Left renal pelvis (tissue), 4 donors: ENCODE results near the gene TERT. TPM values are rescaled to one million over a fixed set of nuclear protein-coding genes. Genes with fewer than 3 reads are reported as not detected.
"Not testable (repeated sequence)": the region's sequence is repeated elsewhere in the genome, so short reads cannot be mapped to it uniquely, and the experiment has no call there.

Source experiments
- DNase-seq, 4 donors: peaks; one replicate each; pipeline ENCODE4 v3.0.0-alpha.2; 2013; ENCODE audit warnings: low read depth in 4 of 4, low spot score in 3 of 4
- polyA plus RNA-seq, 4 donors: library from polyadenylated mRNA; unstranded; fragments of 120-200 nt; gene quantifications; one replicate each; pipeline ENCODE4 v1.2.1, GENCODE V29; 2013; ENCODE audit not compliant: insufficient read length in 4 of 4

The TERT gene
- polyA plus RNA-seq, 4 donors, result 0.05 to 0.76 (median 0.24) TPM

DNA sequence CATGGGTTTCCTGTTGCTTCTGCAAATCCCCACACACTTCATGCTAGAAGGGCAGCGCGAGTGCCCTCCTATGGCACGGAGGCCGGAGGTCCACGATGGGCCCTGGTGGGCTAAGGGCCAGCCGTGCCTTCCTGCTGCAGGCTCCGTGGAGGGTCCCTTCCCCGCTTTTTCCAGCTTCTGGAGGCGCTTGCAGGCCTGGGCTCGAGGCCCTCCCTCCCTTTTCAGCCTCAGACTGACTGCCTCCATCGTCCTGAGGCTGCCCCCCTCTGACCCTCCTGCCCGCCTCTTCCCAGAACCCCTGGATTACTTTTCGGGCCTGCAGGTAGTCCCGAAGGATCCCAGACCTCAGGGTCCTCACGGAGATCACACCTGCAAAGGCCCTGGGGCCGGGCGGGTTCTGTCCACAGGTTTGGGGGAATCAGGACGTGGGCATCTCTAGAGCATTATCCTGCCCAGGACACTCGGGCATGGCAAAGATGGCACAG is 3.2 kb upstream of the TERT start:
- no peak for DNase-seq

DNA sequence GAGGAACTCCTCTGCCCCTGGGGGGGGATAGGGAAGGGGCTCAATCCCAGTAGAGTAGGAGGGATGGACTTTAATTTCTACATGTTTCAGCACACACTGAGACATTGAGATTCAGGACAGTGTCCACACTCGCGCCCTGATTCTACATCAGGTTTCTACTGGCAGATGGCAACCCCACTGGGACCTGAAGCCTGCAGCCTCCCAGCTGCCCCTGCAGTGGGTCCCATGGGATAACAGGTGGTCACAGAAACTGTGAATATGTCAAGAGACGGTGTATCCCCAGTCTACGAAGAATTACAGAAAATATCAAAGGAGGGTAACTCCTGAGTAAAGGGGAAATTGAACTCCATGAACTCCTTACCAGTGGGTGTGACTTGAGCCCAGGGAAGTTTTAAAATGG is 2.4 kb upstream of the TERT start:
- DNase-seq, result no peak

DNA sequence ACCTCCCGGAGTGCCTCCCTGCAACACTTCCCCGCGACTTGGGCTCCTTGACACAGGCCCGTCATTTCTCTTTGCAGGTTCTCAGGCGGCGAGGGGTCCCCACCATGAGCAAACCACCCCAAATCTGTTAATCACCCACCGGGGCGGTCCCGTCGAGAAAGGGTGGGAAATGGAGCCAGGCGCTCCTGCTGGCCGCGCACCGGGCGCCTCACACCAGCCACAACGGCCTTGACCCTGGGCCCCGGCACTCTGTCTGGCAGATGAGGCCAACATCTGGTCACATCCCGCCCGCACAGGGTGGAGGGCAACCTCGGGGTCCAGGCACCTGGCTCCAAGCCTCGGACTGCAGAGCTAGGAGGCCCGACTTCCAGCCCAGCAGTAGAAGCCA is 776 bp upstream of the TERT start:
- no peak for DNase-seq

DNA sequence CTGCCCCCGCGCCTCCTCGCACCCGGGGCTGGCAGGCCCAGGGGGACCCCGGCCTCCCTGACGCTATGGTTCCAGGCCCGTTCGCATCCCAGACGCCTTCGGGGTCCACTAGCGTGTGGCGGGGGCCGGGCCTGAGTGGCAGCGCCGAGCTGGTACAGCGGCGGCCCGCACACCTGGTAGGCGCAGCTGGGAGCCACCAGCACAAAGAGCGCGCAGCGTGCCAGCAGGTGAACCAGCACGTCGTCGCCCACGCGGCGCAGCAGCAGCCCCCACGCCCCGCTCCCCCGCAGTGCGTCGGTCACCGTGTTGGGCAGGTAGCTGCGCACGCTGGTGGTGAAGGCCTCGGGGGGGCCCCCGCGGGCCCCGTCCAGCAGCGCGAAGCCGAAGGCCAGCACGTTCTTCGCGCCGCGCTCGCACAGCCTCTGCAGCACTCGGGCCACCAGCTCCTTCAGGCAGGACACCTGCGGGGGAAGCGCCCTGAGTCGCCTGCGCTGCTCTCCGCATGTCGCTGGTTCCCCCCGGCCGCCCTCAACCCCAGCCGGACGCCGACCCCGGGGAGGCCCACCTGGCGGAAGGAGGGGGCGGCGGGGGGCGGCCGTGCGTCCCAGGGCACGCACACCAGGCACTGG is 548 bp downstream of the TERT start:
- DNase-seq, result no peak

DNA sequence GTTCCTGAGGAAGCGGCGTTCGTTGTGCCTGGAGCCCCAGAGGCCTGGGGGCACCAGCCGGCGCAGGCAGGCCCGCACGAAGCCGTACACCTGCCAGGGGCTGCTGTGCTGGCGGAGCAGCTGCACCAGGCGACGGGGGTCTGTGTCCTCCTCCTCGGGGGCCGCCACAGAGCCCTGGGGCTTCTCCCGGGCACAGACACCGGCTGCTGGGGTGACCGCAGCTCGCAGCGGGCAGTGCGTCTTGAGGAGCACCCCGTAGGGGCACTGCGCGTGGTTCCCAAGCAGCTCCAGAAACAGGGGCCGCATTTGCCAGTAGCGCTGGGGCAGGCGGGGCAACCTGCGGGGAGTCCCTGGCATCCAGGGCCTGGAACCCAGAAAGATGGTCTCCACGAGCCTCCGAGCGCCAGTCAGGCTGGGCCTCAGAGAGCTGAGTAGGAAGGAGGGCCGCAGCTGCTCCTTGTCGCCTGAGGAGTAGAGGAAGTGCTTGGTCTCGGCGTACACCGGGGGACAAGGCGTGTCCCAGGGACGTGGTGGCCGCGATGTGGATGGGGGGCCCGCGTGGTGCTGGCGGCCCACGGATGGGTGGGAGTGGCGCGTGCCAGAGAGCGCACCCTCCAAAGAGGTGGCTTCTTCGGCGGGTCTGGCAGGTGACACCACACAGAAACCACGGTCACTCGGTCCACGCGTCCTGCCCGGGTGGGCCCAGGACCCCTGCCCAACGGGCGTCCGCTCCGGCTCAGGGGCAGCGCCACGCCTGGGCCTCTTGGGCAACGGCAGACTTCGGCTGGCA is 1.3 kb downstream of the TERT start:
- no peak for DNase-seq

DNA sequence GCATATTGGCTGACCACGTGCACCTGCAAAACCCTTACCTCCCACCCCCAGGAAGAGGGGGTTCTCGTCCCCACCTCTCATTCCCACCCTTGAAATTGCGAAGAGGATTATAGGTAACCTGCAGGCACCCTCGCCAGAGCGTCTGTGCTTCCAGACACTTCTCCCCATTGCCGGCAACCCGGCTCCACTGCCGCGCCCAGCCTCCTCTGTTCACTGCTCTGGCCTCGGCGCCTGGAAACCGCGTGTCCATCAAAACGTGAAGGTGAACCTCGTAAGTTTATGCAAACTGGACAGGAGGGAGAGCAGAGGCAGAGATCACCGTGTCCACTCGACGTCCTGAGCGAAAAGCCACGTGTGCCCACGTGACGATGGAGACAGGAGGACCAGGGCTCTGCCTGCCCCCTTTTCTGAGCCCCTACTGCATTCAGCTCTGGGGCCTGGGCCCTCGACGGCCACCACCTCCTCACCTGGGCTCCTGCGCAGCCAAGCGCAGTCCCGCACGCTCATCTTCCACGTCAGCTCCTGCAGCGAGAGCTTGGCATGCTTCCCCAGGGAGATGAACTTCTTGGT is 1.9 kb downstream of the TERT start:
- no peak for DNase-seq

DNA sequence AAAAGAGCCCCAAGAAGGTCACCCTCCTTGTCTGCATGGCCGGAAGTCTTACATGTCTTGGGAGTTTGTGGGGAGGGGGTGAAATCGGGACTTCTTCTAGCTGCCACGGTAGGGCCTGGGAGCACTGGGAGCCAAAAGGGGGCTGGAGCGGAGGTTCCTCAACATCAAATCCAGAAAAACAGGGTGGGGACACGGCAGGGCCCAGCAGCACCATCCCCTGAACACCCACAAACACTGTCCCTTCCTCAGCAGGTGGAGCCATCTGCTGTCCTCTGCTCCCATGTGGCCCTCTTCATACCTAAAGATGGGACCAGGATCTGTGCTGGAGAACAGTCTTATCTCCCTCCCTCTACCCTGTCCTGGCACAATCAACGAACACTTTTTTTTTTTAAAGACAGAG is 2.7 kb downstream of the TERT start:
- DNase-seq, result no peak

DNA sequence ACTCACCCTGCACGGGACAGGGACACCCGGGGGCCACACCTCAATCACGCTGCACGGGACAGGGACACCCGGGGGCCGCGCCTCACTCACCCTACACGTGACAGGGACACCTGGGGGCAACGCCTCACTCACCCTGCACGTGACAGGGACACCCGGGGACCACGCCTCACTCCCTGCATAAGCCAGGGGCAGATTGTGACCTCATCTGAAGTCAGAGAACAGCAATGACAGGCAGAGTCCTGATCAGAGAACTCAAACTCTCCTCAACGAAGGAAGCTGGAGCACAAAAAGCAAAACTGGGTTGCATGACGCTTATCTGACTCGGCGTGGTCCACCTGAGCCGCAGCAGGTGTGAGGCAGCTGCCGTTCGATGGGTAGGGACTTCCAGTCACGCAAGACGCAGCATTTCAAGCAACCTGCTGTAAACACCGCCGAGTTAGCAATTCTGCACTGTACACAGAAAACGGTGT is 3.2 kb downstream of the TERT start:
- no peak for DNase-seq

DNA sequence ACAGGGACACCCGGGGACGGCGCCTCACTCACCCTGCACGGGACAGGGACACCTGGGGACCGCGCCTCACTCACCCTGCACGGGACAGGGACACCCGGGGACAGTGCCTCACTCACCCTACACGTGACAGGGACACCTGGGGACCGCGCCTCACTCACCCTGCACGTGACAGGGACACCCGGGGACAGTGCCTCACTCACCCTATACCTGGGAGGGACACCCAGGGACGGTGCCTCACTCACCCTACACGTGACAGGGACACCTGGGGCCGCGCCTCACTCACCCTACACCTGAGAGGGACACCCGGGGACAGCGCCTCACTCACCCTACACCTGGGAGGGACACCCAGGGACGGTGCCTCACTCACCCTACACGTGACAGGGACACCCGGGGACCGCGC is 3.9 kb downstream of the TERT start:
- DNase-seq, result not testable (repeated sequence)

DNA sequence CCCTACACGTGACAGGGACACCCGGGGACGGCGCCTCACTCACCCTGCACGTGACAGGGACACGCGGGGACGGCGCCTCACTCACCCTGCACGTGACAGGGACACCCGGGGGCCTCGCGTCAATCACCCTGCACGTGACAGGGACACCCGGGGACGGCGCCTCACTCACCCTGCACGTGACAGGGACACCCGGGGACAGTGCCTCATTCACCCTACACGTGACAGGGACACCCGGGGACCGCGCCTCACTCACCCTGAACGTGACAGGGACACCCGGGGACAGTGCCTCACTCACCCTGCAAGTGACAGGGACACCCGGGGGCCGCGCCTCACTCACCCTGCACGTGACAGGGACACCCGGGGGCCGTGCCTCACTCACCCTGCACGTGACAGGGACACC is 5.3 kb downstream of the TERT start:
- DNase-seq, result not testable (repeated sequence)

DNA sequence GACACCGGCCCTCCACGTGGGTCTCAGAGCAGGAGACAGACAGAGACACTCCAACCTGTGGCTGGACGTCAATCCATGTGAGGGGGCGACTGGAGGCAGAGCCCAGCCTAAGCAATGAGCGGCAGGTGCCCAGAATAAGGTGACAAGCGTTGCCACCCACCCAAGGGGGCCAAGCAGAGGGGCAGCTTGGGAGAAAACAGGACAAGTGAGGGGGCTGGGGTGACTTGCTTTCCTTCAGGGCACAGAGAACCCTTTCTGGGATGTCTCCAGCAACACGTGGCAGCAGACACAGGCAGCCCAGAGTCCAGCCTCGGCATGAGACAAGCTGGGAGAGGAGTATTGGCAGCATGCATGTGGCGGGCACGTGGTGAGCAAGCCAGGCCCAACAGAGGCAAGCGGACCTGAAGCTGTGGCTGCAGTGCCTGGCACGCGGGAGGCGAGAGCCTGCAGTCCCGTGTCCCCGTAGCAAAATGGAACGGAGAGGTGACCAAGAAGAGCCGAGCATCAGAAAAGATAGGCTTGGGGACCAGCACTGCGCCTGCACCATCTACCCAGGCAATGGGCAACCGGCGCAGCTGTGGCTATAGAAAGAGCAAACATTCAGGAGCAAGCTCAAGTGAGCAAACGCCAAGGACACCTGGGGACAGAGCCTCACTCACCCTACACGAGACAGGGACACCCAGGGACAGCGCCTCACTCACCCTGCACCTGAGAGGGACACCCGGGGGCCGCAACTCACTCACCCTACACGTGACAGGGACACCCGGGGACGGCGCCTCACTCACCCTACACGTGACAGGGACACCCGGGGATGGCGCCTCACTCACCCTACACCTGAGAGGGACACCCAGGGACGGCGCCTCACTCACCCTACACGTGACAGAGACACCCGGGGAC is 6.2 kb downstream of the TERT start:
- DNase-seq, result no peak

DNA sequence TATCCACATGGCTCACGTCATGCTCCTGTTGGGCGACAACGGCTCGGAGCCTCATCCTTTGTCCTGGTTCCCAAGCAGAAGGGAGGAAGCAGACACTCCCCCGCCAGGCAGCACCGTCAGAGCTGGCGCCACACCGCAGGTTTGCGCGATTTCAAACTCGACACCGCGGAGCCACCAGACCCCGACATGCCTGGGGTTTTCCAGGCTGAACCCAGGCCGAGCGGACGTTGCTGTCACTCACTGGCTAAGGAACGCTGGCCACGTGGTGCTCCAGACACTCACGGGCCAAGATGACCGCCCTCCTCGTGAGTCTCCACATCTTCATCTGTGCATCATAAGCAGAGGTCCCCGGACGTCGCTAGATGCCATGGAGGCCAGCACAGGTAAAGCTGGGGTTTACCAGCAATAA is 9.0 kb downstream of the TERT start:
- DNase-seq, result no peak

DNA sequence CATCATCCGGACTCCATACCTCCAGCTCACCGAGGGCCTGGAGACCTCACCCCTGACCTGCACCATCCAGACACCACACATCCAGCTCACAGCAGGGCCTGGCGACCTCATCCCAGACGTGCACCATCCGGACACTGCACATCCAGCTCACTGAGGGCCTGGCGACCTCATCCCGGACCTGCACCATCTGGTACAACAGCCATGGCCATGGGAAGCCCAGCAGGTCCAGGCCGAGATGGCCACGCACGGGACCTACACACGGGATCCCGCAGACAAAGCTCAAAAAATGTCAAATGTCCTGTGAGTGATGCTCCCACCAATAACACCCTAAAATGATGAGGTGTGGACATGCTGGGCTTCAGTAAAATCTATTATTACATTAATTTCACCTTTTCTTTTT is 9.7 kb downstream of the TERT start:
- DNase-seq, result no peak

DNA sequence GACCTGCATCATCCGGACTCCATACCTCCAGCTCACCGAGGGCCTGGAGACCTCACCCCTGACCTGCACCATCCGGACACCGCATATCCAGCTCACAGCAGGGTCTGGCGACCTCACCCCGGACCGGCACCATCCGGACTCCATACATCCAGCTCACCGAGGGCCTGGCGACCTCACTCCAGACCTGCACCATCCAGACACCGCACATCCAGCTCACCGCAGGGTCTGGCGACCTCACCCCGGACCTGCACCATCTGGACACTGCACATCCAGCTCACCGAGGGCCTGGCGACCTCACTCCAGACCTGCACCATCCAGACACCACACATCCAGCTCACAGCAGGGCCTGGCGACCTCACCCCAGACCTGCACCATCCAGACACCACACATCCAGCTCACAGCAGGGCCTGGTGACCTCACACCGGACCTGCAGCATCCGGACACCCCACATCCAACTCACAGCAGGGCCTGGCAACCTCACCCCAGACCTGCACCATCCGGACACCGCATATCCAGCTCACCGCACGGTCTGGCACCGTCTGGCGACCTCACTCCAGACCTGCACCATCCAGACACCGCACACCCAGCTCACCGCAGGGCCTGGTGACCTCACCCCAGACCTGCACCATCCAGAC is 10.4 kb downstream of the TERT start:
- DNase-seq, result not testable (repeated sequence)

DNA sequence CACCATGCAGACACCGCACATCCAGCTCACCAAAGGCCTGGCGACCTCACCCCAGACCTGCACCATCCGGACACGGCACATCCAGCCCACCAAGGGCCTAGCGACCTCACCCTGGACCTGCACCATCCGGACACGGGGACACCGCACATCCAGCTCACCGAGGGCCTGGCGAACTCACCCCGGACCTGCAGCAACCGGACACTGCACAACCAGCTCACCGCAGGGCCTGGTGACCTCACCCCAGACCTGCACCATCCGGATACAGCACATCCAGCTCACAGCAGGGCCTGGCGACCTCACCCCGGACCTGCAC is 11.2 kb downstream of the TERT start:
- not testable (repeated sequence) for DNase-seq

DNA sequence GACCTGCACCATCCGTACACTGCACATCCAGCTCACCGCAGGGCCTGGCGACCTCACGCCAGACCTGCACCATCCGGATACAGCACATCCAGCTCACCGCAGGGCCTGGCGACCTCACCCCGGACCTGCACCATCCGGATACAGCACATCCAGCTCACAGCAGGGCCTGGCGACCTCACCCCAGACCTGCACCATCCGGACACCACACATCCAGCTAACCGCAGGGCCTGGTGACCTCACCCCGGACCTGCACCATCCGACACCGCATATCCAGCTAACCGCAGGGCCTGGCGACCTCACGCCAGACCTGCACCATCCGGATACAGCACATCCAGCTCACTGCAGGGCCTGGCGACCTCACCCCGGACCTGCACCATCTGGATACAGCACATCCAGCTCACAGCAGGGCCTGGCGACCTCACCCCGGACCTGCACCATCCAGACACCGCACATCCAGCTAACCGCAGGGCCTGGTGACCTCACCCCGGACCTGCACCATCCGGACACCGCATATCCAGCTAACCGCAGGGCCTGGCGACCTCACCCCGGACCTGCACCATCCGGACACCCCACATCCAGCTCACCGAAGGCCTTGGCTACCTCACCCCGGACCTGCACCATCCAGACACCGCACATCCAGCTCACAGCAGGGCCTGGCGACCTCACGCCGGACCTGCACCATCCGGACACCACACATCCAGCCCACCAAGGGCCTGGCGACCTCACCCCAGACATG is 11.7 kb downstream of the TERT start:
- DNase-seq, result not testable (repeated sequence)

DNA sequence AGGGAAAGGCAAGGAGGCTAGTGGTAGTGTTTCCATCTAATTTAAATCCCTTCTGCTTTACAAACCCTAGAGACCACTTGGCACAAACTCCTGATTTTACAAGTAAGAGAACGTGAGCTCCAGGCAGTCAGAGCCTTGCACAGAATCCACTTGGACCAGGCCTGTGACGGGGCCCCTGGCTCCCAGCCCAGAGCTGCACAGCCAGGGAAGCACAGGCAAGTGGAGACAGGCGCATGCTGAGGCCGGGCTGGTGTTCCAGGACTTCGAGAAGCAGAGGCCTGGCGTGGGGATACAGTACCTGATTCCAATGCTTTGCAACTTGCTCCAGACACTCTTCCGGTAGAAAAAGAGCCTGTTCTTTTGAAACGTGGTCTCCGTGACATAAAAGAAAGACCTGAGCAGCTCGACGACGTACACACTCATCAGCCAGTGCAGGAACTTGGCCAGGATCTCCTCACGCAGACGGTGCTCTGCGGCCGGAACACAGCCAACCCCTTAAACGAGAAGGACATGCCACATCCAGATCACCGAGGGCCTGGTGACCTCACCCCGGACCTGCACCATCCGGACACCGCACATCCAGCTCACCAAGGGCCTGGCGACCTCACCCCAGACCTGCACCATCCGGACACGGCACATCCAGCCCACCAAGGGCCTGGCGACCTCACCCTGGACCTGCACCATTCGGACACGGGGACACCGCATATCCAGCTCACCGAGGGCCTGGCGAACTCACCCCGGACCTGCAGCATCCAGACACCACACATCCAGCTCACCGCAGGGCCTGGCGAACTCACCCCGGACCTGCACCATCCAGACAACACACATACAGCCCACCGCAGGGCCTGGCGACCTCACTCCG is 12.5 kb downstream of the TERT start:
- DNase-seq, result no peak

DNA sequence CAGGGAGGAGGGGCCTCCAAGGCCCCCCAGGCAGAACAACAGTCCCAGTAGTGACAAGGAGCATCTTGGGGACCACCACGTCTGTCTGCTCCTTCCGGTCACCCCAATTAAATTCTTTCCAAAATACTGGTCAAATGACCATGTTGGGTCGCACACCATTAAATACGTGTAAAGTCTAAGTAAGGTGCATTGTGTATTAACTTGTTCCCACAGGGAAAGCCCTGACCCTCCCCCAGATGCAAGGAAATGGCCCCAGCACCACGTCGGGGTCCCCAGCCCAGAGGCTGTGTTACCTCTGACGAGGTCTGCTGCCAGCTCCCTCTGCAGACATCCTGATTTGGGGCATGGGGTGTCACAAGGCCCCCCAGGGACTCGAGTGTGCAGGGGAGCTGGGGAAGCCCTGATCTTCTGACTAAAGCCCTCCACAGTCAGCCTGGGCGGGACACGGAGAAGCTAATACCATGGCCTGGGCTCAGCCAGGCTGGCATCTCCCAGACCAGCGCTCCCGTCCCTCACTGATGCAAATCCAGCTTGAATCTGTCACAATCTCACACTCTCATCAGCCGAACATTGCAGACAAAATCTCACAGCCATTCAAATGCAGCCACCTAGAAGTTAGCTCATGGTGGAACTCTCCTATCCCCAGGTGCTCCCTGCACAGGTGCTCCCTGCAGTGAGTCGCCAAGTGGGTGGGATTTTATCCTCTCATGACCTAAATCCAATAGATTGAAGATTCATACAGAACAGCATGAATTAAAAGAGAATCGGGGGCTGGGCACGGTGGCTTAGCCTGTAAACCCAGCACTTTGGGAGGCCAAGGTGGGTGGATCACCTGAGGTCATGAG is 13.6 kb downstream of the TERT start:
- DNase-seq, result no peak
